ENCODE data around the gene PITX3. TPM values are rescaled to one million over a fixed set of nuclear protein-coding genes. Genes with fewer than 3 reads are reported as not detected.

The PITX3 gene
- polyA plus RNA-seq, 1 of the 3 experiments (the other 2 are of a cell fraction), result not detected

DNA sequence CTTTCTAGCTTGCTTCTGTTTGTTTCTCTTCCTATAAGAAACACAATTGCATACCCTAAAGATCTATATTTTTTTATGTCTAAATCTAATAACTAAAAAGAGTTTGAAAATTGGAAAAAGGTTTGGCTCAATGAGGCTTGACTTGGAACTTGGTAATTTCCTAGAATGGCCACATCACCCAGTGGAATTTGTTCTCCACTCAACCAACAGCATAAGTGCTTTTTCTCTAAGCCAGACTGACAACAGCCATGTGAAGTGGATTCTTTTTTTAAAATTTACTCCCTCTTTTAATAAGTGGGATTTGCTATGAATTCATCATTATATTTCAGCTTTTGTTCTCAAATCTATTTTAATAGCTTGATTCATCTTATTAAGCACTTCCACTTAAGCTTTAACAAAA, 37.8 kb upstream of the PITX3 start (continued):
- TF ChIP-seq, protein P1, sequence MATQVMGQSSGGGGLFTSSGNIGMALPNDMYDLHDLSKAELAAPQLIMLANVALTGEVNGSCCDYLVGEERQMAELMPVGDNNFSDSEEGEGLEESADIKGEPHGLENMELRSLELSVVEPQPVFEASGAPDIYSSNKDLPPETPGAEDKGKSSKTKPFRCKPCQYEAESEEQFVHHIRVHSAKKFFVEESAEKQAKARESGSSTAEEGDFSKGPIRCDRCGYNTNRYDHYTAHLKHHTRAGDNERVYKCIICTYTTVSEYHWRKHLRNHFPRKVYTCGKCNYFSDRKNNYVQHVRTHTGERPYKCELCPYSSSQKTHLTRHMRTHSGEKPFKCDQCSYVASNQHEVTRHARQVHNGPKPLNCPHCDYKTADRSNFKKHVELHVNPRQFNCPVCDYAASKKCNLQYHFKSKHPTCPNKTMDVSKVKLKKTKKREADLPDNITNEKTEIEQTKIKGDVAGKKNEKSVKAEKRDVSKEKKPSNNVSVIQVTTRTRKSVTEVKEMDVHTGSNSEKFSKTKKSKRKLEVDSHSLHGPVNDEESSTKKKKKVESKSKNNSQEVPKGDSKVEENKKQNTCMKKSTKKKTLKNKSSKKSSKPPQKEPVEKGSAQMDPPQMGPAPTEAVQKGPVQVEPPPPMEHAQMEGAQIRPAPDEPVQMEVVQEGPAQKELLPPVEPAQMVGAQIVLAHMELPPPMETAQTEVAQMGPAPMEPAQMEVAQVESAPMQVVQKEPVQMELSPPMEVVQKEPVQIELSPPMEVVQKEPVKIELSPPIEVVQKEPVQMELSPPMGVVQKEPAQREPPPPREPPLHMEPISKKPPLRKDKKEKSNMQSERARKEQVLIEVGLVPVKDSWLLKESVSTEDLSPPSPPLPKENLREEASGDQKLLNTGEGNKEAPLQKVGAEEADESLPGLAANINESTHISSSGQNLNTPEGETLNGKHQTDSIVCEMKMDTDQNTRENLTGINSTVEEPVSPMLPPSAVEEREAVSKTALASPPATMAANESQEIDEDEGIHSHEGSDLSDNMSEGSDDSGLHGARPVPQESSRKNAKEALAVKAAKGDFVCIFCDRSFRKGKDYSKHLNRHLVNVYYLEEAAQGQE (IDR thresholded peaks at IDR 0.05; ENCODE audit: low read depth, low read length), result no peak
- TF ChIP-seq SIN3A (IDR thresholded peaks at IDR 0.05; ENCODE audit: borderline replicate concordance, low read depth, low read length), result no peak

DNA sequence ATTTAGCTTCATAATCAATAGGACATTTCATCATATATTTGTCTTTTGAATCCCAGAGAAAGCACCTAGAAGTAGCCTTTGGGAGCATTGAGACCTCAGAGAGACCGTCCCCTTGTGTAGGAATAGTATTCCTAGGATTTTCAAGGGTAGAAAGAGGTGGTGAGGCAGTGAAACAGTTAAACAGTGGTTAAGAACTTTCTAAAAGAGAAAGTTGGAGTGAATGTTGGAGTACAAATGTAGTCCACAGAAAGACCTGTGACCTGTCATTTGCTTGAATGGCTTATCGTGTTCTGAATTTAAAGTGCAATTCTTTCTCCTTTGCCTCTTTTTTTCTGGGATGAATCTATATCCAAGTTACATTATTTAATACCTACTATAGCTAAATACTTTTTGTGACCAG, 34.0 kb upstream of the PITX3 start:
- Histone ChIP-seq H2AFZ (ENCODE audit: low read depth) (no peak overlapping the region), H3F3A (replicated peaks; ENCODE audit: insufficient read depth) (peaks cover 6% of the 10 kb centered on the region), H3K4me2 (no peak overlapping the region), H3K36me3 (replicated peaks in 1 of 2; ENCODE audit: control insufficient read depth in 1 of 2, insufficient read depth in 2 of 2, low read length in 1 of 2) (peaks cover 0 to 9% of the 10 kb centered on the region in 2 experiments), H3K27me3 (ENCODE audit: insufficient read depth) (no peaks in the 10 kb centered on the region), H3K4me1 (ENCODE audit: control insufficient read depth in 1 of 2, insufficient read depth in 2 of 2, low read depth in 1 of 2, low read length in 1 of 2) (peaks cover 3 to 6% of the 10 kb centered on the region in 2 experiments; a peak in 2 of 4 replicates), H3K9ac (no peak overlapping the region), H4K20me1 (ENCODE audit: insufficient read depth) (peaks cover 41% of the 10 kb centered on the region), H3K9me3 (no peaks in the 10 kb centered on the region), H3K79me2 (ENCODE audit: insufficient read depth) (peaks cover 89% of the 10 kb centered on the region), H3K9me2 (no peaks in the 10 kb centered on the region), H3K27ac (ENCODE audit: low read depth in 2 of 2, low read length in 1 of 2) (no peak overlapping the region), H3K4me3 (ENCODE audit: low read depth in 2 of 2, low read length in 1 of 2) (no peak overlapping the region)
- no peak for TF ChIP-seq SMC3 (IDR thresholded peaks at IDR 0.05; ENCODE audit: low read depth, low read length)
- TF ChIP-seq ELF1 (IDR thresholded peaks at IDR 0.05), result no peak
- no peak for TF ChIP-seq MXI1 (IDR thresholded peaks at IDR 0.05; ENCODE audit: low read depth, low read length)
- no peak for TF ChIP-seq NRF1 (IDR thresholded peaks at IDR 0.05; ENCODE audit: low read depth, low read length)
- TF ChIP-seq, protein P2, sequence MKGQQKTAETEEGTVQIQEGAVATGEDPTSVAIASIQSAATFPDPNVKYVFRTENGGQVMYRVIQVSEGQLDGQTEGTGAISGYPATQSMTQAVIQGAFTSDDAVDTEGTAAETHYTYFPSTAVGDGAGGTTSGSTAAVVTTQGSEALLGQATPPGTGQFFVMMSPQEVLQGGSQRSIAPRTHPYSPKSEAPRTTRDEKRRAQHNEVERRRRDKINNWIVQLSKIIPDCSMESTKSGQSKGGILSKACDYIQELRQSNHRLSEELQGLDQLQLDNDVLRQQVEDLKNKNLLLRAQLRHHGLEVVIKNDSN (IDR thresholded peaks at IDR 0.05; ENCODE audit: borderline replicate concordance, low read depth), result no peak
- no peak for TF ChIP-seq FOXM1 (IDR thresholded peaks at IDR 0.05; ENCODE audit: low read depth)
- TF ChIP-seq, protein P3, sequence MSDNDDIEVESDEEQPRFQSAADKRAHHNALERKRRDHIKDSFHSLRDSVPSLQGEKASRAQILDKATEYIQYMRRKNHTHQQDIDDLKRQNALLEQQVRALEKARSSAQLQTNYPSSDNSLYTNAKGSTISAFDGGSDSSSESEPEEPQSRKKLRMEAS (IDR thresholded peaks at IDR 0.05; ENCODE audit: low read depth), result no peak
- no peak for TF ChIP-seq NFIC (IDR thresholded peaks at IDR 0.05; ENCODE audit: borderline replicate concordance)
- no peak for TF ChIP-seq RAD21 (IDR thresholded peaks at IDR 0.05; ENCODE audit: low read length)
- no peak for TF ChIP-seq RFX5 (IDR thresholded peaks at IDR 0.05; ENCODE audit: low read length)
- no peak for TF ChIP-seq RCOR1 (IDR thresholded peaks at IDR 0.05; ENCODE audit: low read length)
- TF ChIP-seq FOSL2 (IDR thresholded peaks at IDR 0.05; ENCODE audit: borderline replicate concordance, low read depth), result no peak
- TF ChIP-seq, protein P1 (IDR thresholded peaks at IDR 0.05; ENCODE audit: low read depth, low read length), result no peak
- TF ChIP-seq, protein P4, sequence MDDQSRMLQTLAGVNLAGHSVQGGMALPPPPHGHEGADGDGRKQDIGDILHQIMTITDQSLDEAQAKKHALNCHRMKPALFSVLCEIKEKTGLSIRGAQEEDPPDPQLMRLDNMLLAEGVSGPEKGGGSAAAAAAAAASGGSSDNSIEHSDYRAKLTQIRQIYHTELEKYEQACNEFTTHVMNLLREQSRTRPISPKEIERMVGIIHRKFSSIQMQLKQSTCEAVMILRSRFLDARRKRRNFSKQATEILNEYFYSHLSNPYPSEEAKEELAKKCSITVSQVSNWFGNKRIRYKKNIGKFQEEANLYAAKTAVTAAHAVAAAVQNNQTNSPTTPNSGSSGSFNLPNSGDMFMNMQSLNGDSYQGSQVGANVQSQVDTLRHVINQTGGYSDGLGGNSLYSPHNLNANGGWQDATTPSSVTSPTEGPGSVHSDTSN (IDR thresholded peaks at IDR 0.05), result no peak
- TF ChIP-seq RXRA (IDR thresholded peaks at IDR 0.05; ENCODE audit: borderline replicate concordance, low read depth), result no peak
- no peak for TF ChIP-seq GABPA (IDR thresholded peaks at IDR 0.05; ENCODE audit: low read depth)
- TF ChIP-seq FOXJ3 (CRISPR knock-in tag; IDR thresholded peaks at IDR 0.05), result no peak
- TF ChIP-seq TAF1 (IDR thresholded peaks at IDR 0.05; ENCODE audit: borderline replicate concordance, low read depth, low read length), result no peak
- TF ChIP-seq, protein P5, sequence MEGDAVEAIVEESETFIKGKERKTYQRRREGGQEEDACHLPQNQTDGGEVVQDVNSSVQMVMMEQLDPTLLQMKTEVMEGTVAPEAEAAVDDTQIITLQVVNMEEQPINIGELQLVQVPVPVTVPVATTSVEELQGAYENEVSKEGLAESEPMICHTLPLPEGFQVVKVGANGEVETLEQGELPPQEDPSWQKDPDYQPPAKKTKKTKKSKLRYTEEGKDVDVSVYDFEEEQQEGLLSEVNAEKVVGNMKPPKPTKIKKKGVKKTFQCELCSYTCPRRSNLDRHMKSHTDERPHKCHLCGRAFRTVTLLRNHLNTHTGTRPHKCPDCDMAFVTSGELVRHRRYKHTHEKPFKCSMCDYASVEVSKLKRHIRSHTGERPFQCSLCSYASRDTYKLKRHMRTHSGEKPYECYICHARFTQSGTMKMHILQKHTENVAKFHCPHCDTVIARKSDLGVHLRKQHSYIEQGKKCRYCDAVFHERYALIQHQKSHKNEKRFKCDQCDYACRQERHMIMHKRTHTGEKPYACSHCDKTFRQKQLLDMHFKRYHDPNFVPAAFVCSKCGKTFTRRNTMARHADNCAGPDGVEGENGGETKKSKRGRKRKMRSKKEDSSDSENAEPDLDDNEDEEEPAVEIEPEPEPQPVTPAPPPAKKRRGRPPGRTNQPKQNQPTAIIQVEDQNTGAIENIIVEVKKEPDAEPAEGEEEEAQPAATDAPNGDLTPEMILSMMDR (IDR thresholded peaks at IDR 0.05), result no peak
- WGBS (ENCODE audit: low lambda C conversion rate), result 98% methylated on average over 2 of the region's 2 CpGs
- ChIA-PET CTCF (interaction anchor here (0.9 to 1.2 kb wide), 3 partner anchors 26 to 105 kb away, joined by 3 to 5 read pairs (median 4); no protein-coding TSS in a partner anchor), POLR2A (no interaction called here)
- no peak for DNase-seq

All from SK-N-SH (cell line).